Activated CD4-positive, alpha-beta T cell treated with anti-CD3 and anti-CD28 coated beads for 48 hours (primary cell): Measurements from ENCODE around the gene CTPS1.

Experiments used
- DNase-seq: peaks from one replicate; pipeline ENCODE4 v3.0.0-alpha.2; 2020

Gene CTPS1

DNA sequence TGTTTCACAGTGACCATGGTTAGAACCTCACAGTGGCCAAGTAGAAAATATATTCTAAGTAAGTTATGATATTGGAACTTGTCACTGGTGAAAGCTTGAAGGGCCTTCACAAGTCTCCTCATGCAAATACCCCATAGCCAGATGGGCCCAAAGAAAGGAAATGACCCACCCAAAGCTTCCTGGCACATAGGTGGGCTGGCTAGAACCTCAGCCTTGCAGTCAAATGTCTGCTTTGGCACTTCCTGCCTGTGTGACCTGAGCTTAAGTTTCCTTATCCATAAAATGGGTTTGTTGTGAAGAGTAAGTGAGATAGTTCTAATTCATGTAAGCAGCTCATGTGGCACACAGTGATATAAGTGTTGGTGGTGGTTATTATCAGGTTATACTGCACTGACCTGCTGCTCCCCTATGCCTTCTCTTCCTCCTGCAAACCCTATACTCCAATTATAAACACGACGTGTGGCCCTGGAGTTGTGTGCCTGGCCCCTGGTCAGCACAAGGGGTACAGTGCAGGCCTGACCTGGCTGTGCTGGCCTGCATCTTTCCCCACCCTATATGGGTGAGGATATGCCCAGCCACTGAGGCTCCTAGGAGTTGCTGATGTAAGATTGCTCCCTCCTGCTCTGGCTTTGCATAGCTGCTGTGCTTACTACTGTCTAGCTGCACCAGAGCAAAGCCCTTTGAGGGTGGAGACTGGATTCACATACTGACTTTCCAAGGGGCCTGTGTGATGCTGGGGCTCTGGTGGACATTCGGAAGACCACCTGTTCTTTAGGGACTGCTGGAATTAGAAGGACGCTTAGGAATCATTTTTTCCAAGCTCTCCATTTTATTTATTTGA, 46.7 kb downstream of the CTPS1 start:
- no peak for DNase-seq

DNA sequence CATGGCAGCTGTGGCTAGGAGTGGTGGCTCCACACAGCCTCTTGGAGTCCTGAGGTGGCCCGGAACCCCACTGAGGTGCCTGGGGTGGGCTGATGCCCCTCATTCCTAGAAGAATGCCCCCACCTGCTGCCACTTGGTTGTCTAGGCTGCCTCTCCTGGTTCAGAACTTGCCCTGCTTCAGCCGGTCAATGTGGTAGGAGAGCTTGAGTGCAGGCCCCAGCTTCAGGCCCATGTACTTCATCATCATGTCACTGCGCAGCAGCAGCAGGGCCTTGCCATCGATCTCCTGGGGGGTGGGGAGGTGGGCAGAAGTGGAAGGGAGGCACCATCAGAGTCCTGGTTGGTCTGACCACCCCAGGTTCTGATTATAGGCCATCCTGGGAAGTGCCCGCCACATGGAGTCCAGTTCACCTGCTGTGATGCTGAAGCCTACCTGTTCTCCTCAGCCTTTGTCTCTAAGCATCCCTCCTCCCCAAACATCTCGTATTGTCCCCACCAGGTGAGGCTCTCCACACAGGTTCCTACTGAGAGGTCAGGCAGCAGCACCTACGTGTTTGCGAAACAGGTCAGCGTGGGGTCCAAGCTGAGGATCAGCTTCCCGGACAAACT, 48.6 kb downstream of the CTPS1 start:
- no peak for DNase-seq

DNA sequence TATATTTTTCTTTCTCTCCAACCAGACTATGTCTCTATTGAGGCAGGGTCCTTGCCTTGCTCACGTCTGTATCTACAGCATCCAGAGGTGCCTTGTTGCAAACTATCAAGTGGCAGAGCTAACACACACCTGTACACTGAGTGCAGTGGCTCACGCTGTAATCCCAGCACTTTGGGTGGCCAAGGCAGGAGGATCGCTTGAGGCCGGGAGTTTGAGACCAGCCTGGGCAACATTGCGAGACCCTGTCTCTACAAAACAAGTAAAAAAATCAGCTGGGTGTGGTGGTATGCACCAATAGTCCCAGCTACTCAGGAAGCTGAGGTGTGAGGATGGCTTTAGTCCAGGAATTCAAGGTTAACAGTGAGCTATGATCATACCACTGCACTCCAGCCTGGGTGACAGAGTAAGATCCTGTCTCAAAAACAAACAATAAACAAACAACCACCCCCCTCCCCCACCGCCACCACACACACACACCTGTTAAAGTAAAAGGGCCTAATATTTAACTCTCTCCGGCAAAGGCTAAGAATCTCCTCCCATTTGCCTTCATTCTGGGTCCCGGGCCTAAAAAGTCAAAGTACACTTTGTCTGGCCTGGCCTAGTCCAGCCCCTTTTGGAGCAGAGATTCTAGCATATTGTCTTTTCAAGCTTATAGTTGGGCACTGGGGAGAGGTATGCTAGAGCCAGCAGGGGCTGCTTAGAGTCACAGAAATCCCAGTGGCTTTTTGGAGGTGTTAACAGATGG, 51.5 kb downstream of the CTPS1 start:
- no peak for DNase-seq

DNA sequence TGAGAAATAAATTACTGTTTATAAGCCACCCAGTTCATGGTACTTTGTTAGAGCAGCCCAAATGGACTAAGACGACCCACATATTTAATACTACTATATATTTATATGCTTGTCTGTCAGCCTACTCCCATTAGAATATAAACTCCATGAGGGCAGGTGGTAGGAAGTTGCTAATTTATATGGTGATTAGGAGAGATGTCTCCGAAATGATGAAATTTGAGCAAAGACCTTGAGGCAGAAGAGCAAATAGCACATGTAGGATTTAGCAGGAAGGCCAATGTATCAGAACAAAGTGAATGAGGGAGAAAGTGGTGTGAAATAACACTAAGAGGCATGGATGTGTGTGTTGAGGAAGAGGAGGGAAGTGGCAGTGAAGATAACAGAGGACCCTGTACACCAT, 52.7 kb downstream of the CTPS1 start:
- DNase-seq, result no peak

DNA sequence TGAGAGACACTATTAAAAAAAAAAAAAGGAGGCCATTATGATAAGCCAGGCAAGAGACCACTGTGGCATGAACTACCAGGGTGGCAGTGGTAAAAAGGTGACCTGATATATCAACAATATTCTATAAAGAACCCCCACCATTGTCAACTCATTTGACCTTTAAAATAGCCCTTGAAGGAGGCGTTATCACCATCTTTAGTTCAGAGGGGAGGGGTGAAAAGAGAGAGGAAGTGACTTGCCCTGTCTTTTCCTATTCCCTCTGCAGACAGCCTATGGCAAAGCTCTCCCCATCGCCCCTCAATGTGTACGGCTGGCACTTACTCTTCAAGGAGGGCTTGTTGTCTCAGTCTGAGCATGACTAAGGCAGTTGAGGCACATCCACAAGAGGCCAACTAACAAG, 53.8 kb downstream of the CTPS1 start:
- DNase-seq, result no peak

DNA sequence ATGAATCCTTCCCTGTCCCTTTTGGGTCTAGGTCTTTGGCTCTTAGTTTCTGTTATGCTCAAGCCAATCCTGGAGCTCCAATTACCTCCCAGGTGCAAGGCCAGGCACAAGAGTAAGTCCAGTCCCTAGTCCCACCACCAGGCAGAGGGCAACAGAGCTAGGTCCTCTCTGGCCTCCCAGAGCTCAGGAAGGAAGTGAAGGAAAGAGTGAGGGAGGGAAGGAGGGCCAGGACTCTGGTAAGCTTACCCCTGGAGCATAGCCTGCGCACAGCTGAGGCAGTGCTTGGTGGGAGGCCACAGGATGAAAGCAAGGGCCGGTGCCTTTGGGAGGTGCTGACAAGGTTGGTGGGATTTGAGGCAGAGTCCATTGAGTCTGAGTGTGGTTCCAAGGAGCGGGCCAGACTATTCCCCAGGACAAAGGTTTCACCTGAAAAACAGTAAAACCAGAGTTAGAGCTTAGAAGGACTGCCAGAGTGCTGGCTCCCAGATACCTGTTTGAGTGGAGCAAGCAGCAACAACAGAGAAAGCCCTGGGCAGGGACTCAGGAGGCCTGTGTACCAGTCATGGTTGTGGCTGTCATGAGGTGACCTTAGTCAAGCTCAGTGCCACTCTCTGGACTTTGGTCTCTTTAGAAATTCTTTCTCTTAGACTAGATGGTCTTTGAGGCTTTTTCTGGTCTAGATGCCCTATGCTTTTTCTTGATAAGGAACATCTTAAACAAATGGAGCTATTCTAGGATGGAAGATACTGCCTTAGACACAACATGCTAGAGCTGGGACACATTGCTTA, 57.8 kb downstream of the CTPS1 start:
- no peak for DNase-seq

DNA sequence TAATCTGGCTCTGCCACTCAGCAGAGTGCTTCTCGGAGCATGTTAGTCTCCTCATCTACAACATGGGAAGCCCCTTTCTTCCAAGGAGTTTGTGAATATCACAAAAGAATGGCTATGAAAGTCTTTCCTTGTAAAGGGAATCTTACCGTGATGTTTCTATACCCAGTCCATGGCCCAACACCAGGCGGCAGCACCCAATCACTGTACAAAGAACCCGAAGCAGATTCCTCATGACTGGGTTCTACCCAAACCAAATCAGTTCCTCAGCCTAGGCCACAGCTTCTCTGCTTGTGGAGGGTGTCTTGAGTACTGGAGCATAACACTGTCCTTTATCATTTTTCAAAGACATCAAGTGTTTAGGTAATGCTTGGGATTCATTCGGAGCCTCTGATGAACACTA, 58.6 kb downstream of the CTPS1 start:
- no peak for DNase-seq

DNA sequence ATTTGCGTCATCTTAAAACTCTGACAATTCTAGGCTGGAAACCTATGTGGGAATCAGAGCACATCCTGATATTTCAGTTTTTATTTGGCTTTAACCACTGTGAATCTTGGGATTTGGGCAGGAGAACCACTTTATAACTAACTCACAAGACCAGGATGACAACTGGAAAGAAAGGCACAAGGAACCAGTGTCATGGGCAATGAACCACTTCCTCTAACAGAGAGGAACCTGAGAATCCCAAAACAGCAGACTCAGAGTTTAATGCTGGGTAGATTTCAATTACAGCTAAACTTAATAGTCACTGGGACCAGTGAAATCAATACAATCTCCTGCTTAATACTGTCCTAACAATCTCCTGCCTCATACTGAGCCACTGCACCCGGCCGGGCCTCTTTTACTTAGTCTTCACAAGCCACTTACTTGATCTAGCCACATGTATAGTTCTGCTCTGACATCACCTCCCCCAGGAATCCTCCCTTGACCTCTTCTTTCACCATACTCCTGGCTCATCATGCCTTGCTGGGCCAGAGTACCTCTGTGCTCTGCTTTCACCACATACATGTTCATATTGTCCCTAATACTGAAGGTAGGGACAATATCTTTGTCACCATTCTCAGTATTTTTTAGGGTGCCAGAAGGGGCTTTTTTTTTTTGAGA, 62.2 kb downstream of the CTPS1 start:
- DNase-seq, result no peak

DNA sequence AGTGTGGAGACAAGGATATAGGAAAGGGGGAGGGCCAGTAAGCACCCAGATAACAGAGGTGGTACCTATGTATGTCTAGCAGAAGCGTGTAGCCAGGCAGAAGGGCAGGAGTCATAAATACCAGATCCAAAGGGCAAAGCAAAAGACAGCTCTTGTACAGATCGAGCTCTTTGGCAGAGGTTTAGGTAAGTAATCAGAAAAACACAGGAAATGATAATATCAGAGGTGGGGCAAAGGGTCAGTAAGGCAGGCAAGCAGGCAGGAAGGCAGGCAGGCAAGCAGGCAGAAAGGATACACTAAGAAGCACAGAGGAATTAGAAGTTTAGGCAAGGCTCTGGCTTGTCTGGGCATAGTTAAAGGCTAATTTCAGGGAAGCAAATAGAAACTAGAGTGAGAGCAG, 64.7 kb downstream of the CTPS1 start:
- DNase-seq, result no peak

DNA sequence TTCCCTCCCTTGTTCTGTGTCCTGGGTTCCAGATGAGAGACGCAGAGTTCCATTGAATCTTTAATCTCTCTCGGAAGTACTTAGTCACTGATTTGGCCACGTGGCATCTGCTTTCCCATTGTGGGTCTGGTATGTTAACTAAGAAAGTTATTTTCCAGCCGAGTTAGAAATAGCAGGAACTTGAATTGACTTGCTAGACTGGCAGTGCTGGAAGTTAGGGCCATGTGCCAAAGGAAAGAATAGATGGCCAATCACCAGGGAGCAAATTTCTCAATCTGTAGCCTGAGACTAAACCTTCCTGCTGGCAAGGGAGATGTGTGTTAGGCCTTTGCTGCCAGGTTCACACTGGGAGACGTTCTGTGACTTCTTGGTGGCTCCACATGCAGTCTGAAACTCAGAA, 66.2 kb downstream of the CTPS1 start:
- DNase-seq, result no peak

DNA sequence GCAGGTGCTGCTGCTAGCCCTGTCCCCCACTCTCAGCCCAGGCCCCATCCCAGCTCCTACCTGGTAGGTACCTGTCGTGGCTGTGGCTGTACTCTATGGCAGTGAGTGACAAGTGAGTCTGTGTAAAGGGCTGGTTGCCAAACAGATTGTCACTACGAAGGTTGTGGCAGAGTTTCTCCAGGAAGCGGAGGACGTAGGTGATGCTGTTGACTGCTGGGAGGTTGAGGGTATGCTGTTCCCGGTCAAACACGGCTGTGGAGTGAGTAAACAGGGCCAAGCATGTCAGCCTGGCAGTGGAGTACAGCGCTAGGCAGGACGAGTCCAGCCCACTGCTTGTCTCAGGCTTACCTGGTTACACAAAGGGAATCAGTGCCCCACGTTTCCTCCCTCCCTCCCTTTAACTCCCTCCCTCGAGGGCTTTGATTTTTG, 66.9 kb downstream of the CTPS1 start:
- no peak for DNase-seq

DNA sequence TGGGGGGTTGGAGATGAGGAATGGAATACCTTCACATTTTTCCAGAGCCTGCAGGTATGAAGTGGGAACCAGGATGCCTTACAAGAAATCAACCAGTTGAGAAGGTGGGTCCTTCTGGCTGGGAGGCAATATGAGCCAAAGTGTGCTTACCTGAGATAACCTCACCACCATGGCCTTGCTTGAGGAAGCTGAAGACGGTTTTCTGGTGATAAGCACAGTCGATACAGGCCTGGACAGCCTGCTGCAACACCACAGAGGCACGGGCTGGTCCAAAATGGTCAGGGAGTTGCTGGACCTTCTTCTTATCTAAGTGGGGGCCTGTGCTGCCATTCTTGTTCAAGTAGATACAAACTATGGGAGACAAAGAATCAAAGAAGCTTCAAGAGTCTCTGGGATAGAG, 69.0 kb downstream of the CTPS1 start:
- DNase-seq, result no peak

DNA sequence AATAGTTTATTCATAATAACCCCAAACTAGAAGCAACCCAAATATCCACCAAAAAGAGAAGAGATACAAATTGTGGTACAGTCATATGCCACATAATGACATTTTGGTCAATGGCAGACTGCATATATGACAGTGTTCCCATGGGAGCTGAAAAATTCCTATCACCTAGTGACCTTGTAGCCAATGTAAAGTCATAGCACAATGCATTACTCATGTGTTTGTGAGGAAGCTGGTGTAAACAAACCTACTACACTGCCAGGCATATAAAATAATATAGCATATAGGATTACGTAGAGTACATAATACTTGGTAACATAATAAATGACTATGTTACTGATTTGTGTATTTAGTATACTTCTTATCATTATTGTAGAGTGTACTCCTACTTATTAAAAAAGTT, 71.5 kb downstream of the CTPS1 start:
- DNase-seq, result no peak

DNA sequence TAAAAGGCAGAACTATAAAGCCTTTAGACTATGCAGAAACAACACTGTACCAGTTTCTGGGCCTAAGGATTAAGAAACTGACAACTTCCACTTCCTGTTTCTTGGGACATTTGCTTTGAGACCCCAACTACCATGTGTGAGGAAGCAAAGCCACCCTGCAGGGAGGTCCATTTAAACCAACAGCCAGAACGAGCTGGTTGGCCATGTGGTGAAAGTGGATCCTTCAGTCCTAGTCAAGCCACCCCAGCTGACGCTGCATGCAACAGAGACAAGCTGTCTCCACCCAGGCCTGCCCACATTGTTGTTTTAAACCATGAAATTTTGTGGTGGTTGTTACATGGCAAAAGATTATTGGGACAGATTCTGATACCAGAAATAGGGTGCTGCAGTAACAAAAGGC, 73.8 kb downstream of the CTPS1 start:
- DNase-seq, result no peak

DNA sequence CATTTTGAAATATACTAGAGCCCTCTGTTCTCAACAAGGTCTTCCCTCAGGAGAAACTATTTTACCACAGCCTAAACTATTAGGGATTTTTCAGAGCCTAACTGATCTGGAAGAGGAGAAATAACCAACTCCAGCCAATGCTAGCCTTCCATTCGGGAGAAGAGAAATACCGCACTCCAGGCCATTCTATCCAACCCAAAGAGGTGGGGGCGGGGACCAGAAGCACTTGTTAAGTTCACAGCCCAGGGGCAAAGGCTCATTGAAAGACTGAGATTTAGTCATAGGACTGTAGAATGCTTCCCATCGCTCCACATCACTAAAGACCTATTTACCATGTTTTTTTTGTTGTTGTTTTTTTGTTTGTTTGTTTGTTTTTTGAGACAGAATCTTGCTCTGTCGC, 77.4 kb downstream of the CTPS1 start:
- DNase-seq, result no peak
